NCI-H1930 (cell line): ENCODE results near the gene COL18A1.

Experiments used
- DNase-seq, 2 experiments: peaks; one replicate each; lab custom pipeline; 2025; lab: John Stamatoyannopoulos, UW

COL18A1 gene

DNA sequence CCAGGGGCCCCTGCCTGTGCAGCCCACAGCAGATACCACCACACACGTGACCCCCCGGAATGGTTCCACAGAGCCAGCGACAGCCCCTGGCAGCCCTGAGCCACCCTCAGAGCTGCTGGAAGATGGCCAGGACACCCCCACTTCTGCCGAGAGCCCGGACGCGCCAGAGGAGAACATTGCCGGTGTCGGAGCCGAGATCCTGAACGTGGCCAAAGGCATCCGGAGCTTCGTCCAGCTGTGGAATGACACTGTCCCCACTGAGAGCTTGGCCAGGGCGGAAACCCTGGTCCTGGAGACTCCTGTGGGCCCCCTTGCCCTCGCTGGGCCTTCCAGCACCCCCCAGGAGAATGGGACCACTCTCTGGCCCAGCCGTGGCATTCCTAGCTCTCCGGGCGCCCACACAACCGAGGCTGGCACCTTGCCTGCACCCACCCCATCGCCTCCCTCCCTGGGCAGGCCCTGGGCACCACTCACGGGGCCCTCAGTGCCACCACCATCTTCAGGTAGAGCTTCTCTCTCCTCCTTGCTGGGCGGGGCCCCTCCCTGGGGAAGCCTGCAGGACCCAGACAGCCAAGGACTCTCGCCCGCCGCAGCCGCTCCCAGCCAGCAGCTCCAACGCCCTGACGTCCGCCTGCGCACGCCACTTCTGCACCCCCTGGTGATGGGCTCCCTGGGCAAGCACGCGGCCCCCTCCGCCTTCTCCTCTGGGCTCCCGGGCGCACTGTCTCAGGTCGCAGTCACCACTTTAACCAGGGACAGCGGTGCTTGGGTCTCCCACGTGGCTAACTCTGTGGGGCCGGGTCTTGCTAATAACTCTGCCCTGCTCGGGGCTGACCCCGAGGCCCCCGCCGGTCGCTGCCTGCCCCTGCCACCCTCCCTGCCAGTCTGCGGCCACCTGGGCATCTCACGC is 51.0 kb downstream of the COL18A1 start:
- no peak for DNase-seq

DNA sequence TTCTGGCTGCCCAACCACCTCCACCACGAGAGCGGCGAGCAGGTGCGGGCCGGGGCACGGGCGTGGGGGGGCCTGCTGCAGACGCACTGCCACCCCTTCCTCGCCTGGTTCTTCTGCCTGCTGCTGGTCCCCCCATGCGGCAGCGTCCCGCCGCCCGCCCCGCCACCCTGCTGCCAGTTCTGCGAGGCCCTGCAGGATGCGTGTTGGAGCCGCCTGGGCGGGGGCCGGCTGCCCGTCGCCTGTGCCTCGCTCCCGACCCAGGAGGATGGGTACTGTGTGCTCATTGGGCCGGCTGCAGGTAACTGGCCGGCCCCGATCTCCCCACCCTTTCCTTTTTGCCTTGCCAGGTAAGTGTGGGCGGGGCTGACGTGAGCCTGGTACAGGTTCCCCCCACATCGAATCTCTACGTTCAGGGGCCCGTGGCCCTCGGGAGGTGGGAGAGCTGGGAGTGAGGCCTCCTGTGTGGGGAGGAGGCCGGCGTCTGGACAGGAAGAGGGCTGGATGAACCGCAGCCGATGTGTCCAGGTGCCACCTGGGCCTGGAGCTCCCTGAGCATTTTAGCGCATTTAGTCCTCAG is 51.7 kb downstream of the COL18A1 start:
- no peak for DNase-seq

DNA sequence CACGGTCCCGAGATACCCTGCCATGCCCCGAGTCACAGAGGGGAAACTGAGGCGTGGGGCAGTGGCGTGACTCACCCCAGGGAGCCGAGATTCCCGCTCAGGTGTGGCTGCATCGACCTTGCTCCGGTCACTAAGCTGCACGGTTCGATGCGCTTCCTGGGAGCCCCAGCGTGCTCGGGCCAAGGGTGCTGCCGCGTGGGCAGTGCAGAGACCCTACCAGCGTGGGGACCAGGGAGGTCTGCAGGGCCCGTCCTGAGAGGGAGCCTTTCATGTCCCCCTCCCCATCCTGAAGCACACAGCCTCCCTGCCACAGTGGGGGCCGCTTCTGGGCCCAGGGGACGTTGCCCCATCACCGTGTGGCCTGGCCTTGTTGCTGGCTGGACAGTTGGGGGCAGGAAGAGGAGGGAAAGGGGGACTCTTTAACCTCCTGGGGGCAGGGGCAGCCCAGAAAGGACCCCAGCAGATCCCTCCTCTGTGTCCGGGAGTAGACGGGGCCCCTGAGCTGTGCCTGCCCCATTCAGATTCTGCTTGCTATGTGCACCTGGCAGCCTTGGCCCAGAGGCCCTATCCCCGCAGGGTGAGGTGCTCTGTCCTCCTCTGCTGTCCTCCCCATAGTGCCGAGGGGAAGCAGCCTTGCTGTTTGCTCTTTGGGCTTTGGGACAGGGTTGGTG is 52.3 kb downstream of the COL18A1 start:
- no peak for DNase-seq

DNA sequence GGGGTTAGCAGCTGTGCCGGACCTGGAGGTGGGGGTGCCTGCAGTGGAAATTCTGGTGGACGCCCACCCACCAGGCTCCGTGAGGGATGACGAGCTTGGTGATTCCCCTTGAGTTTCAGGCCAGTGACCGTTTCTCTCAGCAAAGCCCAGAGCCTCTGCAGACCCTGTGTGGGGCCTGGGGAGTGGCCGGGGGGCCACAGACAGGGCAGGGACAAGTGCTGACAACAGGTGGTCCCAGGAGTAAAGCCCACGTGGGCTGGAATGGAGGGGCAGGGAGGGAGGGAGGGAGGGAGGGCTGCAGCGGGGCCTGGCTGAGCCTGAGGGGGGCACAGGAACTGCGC is 52.8 kb downstream of the COL18A1 start:
- no peak for DNase-seq

DNA sequence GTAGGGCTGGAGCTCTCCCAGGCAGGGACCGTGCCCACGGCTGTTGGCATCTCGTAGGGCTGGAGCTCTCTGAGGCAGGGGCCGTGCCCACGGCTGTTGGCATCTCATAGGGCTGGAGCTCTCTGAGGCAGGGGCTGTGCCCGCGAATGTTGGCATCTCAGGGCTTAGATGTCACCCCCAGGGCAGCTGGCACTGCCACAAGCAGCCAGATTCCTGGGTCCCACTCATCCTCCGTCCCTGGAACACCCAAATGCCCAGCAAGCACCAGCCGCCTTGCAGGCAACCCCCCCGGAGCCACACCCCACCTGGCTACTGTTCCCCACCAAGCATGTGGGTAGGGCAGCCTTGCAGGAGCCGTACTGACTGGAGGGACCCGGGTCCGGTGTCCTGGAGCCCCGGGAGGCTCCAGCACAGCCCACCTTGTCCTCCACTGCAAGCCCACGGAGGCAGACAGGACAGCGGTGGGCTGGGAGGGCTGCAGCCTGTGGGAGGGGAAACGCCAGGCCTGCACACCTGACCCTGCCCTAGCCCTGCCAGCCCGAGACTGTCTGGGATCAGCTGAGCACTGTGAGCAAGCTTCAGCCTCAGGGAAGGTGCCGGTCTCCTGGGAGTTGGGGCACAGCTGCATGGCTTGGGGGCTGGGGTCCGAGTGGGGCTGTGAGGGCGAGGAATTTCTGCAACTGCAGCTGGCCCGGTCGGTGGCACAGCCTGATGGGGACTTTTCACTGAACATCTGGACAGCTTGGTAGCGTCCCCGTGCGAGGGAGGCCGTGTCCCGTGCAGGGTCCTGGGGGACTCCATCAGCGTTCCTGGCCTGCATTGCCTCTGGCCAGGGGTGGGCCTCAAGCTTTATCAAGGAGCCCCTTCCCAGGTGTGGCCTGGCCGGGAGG is 53.6 kb downstream of the COL18A1 start:
- DNase-seq: no peak

DNA sequence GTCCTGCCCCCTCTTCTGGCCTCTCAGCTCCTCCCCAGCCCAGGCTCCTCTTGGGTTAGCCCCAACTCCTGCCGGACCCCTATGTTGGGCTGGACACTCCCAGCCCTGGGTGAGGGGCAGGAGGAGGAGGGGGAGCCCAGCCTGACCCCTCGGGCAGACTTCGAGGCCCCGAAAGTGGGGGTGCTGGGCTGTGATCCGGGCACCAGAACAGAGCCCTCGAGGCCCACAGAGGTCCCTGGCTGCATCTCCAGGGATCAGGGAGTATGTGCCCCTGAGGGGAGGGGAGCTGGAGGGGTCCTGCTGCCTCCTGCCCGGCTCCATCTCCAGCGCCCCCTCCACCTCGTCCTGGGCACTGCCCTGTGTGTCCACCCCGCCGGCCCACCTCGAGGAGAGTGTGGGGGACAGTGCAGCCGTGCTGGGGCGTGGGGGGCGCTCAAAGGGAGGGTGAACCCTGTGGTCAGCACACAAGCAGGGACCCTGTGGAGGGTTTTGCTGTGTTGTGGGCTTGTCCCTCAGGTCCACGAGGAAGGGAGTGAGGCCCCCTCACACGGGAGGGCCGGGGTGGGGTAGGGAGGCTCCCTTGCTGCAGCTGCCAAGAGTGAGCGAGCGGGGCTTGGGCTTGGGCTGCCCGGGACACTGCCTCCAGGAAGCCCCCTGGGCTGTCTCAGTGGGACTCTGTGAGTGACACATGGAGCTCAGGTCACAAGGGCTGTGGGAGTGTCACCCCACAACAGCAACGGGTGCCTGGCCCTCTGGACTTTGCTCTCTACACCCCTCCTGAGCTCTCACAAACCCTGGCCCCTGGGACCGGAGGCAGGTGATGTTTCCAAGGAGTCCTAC is 54.4 kb downstream of the COL18A1 start:
- DNase-seq: no peak

DNA sequence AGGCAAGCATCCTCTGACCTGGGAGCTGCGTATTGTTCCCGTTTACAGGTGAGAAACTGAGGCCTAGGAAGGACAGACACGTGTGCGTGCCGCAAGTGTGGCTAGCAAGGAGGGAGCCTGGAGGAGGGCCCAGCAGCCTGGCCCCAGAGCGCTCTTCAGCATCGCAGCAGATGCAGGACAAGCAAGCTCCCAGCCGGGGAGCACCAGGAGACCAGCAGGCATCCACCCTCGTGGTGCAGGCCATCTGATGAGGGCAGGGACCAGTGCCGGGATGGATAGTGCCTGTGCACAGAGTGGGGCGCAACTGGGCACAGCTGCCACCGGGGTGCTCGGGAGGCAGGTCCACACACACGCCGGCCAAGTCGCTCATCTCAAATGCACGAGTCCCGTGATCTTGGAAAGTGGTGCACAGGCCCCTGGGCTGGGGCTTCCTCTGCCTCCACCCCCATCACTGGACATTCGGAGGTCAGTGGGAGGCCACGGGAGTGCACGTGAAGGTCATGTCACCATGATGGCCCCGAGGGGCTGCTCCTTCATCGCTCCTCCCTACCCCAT is 55.1 kb downstream of the COL18A1 start:
- DNase-seq: no peak

DNA sequence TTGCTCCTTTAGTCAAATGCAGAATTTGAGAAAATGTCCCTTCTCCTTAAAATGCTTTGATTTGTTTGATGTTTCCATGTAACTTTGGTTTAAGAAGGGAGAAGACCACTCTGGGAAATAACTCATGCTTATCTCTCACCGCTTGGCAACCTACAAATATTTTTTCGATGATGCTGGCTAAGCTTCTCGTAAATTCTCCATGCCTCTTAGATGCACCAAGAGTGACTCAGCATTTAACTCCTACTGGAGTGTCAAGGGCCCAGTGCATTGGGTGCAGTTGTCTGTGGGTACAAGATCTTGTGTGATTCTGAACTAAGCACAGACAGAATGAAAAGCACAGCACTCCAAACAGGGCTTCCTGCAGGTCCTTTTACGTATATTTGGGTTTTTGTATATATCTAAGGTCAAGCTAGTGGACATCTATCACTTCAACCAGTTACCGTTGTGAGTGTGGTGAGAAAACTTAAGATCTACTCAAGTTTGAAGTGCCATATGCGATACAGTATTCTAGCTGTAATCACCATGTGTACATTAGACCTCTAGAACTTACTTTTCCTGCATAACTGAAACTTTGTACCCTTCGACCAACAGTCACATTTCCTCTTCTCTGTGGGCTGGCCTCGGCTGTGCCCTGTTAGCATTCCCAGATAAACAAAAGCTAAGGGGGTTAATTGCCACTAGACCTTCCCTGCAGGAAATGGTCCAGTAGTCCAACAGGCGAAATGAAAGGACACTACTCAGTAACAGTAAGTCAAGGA is 55.8 kb downstream of the COL18A1 start:
- no peak for DNase-seq

DNA sequence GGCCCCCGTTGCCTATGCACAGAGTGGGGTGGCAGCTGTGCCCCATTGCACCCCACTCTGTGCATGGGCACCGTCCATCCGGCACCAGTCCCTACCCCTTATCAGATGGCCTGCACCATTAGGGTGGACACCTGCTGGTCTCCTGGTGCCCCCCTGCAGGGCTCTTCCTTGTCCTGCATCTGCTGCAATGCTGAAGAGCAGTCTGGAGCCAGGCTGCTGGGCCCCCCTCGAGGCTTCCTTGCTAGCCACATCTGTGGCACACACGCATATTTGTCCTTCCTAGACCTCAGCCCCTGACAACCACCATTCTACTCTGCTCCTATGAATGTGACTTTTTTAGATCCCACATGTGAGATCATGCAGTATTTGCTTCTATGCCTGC is 56.4 kb downstream of the COL18A1 start:
- no peak for DNase-seq

DNA sequence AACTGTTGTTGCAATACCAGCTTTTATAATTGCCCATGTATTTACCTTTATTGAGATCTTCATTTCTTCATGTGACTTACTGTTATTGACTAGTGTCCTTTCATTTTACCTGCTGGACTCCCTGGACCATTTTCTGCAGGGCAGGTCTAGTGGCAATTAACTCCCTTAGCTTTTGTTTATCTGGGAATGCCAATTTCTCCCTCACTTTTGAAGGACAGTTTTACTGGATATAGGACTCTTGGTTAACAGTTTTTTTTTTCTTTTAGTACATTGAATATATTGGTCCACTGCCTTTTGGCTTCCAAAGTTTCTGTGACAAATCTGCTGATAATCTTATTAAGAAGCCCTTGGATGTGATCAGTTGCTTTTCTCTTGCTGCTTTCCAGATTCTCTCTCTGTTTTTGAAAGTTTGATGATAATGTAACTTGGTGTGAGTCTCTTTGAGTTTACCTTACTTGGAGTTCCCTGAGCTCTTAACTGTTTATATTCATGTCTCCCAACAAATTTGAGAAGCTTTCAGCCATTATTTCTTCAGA is 56.9 kb downstream of the COL18A1 start:
- DNase-seq: no peak

DNA sequence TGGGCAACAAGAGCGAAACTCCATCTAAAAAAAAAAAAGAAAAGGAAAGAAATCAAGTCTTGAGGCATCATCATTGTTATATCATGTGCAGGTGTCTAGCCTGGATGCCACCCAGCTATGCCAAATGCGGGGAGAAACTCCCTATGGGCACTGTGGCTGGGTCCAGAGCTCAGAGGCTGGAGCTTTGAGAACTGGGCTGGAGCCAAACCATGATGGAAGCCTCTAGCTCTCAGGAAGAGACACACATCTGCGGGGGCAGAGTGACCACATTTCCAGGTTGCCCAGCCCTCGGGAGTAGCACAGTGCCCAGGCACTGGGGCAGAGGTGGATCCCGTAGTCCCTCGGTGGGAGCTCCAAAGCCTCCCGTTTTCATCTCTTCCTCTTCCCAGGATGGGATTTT is 58.9 kb downstream of the COL18A1 start:
- DNase-seq: no peak

DNA sequence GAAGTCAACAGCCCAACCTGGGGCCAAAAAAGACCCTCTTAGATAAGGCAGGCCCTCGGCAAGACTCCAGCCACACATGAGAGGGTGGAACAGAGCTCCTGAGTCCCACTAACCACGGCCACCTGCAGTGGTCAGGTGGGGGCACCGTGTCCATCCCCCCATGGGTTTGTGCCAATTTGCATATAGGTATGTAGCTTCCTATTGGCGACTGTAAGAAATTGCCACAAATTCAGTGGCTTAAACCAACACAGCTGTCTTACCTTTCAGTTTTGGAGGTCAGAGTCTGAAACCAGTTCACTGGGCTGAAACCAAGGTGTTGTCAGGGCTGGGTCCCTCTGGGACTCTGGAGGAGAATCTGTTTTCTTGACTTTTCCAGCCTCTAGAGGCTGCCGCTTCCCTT is 59.3 kb downstream of the COL18A1 start:
- DNase-seq: no peak

DNA sequence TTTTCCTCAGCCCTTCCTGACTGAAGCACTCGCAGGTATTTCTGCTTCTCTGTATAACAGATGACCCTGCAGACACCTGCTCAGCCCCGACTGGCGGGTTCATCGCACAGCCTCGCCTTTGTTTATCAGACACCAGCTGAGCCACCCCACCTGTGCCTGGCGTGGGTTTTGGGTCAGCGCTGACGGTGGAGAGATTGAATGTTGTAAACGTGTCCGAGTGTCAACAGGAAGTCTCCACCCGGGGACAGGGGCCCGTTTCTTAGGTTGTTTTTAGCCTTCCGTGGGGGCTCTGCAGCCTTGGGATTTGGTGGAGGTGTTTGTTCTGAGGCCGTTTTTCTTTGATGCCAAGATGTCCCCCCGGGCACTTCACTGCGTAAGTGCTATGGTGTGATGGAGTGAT is 60.1 kb downstream of the COL18A1 start:
- no peak for DNase-seq

DNA sequence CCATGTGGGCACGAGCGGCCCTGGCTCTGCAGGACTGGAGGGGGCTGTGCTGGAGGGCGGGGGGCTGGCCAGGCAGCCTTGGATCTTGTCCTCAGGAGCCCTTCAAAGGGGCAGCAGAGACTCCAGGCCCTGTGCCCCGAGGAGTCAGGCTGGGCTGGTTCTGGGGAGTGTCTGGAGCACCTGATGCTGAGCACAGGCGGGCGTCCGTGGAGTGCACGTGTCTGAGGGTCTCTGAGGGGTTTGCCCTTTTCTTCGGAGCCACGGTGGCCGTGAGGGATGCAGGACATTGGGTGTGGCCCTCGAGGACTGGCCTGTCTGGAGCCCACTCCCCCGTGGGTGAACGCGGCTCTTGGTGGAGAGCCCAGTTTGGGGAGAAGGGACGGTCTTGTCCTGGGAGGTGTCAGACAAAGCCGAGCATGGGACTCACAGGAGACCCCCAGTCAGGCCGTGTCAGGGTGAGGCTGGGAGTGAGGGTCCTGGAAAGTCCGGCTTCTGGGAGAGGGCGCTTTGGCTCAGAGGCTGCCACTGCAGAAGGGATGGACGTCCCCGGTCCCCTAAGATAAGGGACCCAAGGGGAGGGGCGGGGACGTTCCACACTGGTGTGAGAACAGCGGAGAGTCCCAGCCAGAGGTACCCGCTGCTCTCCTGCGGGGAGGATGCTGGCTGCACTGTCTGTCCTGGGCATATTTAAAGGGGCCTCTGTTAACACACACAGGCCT is 60.8 kb downstream of the COL18A1 start:
- DNase-seq: no peak

DNA sequence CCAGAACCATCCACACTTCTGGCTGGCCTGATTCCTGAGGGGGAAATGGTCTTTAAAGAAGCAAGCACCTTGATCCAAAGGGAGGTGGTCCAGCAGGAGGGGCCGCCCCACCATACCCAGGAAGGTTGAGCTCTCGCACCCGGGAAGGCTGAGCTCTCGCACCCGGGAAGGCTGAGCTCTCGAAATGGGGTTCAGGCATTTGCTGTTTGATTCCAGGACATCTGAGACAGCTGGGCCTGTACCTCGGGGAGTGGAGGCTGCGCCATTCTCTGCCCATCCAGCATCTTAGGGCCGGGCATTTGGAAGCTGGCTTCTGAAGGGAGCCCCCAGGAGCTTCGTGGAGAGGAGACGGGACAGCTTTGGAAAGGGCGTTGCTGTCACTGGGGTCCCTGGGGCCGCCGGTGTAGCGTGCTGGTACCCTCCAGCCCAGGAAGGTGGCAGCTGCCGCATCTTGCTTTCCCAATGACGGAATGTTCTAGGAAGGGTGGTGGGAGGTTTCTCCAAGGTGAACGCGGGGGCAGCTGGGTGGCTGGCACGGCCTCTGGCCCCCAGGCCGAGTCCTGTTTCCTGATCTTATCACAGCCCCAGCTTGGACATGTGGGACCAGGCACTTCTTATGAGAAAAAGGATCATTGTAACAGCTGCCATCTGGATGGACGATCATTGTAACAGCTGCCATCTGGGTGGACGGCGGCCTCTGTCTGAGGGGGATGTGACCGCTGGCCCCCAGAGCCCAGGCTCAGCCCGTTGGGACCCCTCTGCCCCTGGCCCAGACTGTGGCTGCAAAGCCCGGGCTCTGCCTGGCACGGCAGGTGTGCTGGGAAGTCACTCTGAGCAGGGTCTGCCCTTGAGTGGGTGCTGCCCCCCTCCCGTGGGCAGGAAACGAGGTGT is 61.6 kb downstream of the COL18A1 start:
- no peak for DNase-seq

DNA sequence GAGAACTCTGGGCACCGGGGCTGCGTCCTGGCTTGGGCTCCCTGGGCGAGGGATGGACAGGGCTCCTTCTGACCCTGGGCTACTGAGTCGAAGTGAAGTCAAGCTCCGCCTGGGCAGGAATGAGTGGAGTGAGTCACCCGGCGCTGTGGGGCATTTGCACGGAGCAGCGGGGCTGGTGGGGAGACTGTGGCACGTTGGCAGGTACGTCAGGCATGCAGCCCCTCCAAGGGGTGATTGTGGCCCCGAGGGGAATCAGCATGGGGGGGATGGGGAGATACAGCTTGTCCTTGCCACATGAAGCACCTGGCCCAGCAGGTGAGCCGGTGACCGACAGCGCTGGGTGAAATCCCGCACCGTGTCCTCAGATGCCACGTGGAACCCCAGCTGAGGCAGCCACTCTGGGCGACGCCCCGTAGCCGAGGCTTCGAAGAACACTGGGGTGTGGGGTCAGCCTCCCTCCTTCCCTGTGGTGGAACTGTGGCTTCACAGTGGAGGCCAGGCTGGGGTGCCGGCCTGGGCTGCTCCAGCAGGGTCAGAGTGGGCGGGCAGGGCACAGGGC is 62.3 kb downstream of the COL18A1 start:
- DNase-seq: no peak

DNA sequence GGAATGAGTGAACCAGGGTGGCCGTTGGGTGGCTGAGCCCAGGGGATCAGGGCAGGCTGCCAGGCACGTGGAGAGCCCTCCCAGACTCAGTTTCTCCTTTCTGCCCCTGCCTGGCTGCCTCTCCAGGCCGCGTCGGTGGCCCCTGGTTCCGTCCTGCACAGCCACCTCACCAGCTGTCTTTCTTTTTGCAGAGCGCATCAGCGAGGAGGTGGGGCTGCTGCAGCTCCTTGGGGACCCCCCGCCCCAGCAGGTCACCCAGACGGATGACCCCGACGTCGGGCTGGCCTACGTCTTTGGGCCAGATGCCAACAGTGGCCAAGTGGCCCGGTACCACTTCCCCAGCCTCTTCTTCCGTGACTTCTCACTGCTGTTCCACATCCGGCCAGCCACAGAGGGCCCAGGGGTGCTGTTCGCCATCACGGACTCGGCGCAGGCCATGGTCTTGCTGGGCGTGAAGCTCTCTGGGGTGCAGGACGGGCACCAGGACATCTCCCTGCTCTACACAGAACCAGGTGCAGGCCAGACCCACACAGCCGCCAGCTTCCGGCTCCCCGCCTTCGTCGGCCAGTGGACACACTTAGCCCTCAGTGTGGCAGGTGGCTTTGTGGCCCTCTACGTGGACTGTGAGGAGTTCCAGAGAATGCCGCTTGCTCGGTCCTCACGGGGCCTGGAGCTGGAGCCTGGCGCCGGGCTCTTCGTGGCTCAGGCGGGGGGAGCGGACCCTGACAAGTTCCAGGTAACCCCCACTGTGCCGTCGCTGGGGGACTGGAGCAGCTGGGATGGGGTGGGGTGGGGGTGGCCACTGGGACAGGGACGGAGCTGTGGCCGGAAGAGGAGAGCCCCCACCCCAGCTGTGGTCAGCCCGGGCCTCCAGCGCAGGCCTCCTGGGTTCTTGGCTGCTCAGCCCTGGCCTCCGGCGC is 63.3 kb downstream of the COL18A1 start:
- DNase-seq: no peak
